Ramos (cell line): ENCODE measurements around the gene PDE10A.

Experiments used
- in situ Hi-C: fragments of 300-500 bp; cut with MboI; formaldehyde crosslinking; loops from one replicate; pipeline ENCODE4 v1.14.3; 2022; ENCODE audit warnings: low sequenced_read_pairs; ENCODE audit not compliant: unreplicated experiment

Gene PDE10A

GRCh38 chr6:165308926-165309731, 353.9 kb downstream of the PDE10A start, which contains the start of gene C6orf118:
C6orf118 (minus strand) TSS chr6:165309605; CDS start chr6:165309586, 19 bp downstream.
- in situ Hi-C loops, result no loop called here

GRCh38 chr6:165306955-165307354, 356.1 kb downstream of the PDE10A start:
- in situ Hi-C loops, result no loop called here

GRCh38 chr6:165301372-165302246, 361.4 kb downstream of the PDE10A start:
- in situ Hi-C loops, result no loop called here

- in situ Hi-C loops, result no loop called here
These were observed 362.6 kb downstream of the PDE10A start for GRCh38 chr6:165300422-165300936.

GRCh38 chr6:165298875-165299274, 364.2 kb downstream of the PDE10A start:
- in situ Hi-C loops, result no loop called here

- in situ Hi-C loops, result no loop called here
These were observed 364.6 kb downstream of the PDE10A start for GRCh38 chr6:165298402-165298801.

- in situ Hi-C loops, result no loop called here
These were observed 370.4 kb downstream of the PDE10A start for GRCh38 chr6:165292657-165293056.
